ENCODE results near the gene ZNF215. TPM values are rescaled to one million over a fixed set of nuclear protein-coding genes. Genes with fewer than 3 reads are reported as not detected.

Gene ZNF215
- total RNA-seq, 2 donors from 2014 or later = 0.63 to 1.5 TPM

DNA sequence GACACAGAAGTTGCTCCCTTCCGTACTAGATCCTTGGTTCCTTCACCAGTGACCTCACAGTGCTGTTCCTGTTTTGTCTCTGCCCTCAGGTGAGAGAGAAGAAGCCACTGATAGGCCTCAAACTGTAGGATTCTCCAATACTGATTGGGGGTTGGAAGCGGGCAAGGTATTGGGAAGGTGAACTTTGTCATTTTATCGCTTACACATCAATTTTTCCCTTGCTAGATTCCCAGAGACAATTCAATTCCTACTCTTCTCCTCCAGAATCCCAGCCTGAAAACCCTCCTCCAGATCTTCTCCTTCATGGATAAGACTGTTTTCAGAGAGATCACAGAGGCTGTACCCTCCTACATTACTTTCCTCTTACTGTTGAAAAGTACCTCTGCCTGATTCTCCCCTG lies 14.8 kb upstream of the ZNF215 start:
- DNase-seq (ENCODE audit: low spot score) = no peak
- Histone ChIP-seq H3K27me3 (no peaks in the 10 kb centered on the region), H3K4me1 (no peaks in the 10 kb centered on the region), H3K9me3 (no peaks in the 10 kb centered on the region), H3K27ac (no peak overlapping the region), H3K4me3 (no peak overlapping the region), H3K36me3 (no peaks in the 10 kb centered on the region)
- TF ChIP-seq, protein P1, sequence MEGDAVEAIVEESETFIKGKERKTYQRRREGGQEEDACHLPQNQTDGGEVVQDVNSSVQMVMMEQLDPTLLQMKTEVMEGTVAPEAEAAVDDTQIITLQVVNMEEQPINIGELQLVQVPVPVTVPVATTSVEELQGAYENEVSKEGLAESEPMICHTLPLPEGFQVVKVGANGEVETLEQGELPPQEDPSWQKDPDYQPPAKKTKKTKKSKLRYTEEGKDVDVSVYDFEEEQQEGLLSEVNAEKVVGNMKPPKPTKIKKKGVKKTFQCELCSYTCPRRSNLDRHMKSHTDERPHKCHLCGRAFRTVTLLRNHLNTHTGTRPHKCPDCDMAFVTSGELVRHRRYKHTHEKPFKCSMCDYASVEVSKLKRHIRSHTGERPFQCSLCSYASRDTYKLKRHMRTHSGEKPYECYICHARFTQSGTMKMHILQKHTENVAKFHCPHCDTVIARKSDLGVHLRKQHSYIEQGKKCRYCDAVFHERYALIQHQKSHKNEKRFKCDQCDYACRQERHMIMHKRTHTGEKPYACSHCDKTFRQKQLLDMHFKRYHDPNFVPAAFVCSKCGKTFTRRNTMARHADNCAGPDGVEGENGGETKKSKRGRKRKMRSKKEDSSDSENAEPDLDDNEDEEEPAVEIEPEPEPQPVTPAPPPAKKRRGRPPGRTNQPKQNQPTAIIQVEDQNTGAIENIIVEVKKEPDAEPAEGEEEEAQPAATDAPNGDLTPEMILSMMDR (IDR thresholded peaks at IDR 0.05) = no peak

DNA sequence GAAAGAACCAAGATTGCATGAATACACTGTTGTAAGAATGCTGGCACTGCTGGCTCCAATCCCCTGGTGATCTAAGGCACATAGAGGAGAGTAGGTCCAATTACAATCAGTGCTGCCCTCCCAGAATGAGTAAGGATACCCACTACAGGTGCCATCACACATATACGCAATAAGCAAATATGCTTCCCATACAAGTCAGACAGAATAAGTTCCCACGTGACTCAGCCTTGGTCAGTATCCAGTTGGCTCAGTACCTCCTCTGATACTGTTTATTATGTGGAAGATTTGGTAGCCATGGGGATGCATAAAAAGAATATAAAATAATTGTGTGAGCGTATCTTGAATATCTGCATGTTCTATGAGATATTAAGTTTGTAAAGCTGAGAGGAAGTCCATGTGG lies 14.3 kb upstream of the ZNF215 start:
- Histone ChIP-seq H3K27ac (no peak overlapping the region), H3K4me3 (no peak overlapping the region), H3K36me3 (no peaks in the 10 kb centered on the region), H3K4me1 (no peaks in the 10 kb centered on the region), H3K27me3 (no peaks in the 10 kb centered on the region), H3K9me3 (no peaks in the 10 kb centered on the region)
- no peak for DNase-seq (ENCODE audit: low spot score)
- TF ChIP-seq, protein P1 (IDR thresholded peaks at IDR 0.05) = no peak

DNA sequence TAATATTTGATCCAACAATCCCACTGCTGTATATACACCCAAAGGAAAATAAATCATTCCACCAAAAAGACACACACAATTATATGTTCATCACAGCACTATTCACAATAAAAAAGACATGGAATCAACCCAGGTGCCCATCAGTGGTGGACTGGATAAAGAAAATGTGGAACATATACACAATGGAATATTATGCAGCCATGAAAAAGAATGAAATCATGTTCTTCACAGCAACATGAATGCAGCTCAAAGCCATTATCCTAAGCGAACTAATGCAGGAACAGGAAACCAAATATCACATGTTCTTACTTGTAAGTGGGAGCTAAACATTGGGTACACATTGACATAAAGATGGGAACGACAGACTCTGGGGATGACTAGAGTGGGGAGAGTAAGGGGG lies 6.5 kb upstream of the ZNF215 start:
- H3K4me1 ChIP-seq = no peaks in the 10 kb centered on the region
- peaks cover 0 to 3% of the 10 kb centered on the region in 2 donors for H3K27me3 ChIP-seq
- H3K4me3 ChIP-seq = no peak overlapping the region
- H3K27ac ChIP-seq = no peak overlapping the region
- TF ChIP-seq, protein P1 (IDR thresholded peaks at IDR 0.05) = no peak
- H3K36me3 ChIP-seq = no peaks in the 10 kb centered on the region
- DNase-seq (ENCODE audit: low spot score) = no peak
- no peaks in the 10 kb centered on the region for H3K9me3 ChIP-seq

DNA sequence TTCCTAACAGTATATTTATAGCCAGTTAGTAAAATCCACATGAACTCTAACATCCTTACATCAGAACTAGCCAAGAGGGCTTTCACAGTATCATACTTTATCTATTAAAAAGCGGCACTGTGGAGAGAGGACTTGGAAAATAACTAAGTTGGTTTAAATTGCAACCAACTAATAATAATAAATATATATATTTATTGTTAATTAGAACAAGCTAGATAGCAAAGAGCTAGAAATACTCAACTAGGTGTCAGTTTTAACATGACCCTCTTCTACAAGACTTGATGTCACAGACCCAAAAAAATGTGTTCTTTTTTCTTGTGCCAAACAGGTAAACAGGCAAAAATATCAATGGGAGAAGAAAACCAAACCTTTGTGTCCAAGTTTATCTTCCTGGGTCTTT lies 5.5 kb upstream of the ZNF215 start, which contains the start of gene OR2D3:
Gene OR2D3 (plus strand): TSS at position 301 of the 400 bp plus-strand sequence. CDS start 0 bp downstream, at position 301.
- H3K36me3 ChIP-seq = no peaks in the 10 kb centered on the region
- DNase-seq (ENCODE audit: low spot score) = no peak
- H3K27ac ChIP-seq = no peak within 1 kb of the TSS

DNA sequence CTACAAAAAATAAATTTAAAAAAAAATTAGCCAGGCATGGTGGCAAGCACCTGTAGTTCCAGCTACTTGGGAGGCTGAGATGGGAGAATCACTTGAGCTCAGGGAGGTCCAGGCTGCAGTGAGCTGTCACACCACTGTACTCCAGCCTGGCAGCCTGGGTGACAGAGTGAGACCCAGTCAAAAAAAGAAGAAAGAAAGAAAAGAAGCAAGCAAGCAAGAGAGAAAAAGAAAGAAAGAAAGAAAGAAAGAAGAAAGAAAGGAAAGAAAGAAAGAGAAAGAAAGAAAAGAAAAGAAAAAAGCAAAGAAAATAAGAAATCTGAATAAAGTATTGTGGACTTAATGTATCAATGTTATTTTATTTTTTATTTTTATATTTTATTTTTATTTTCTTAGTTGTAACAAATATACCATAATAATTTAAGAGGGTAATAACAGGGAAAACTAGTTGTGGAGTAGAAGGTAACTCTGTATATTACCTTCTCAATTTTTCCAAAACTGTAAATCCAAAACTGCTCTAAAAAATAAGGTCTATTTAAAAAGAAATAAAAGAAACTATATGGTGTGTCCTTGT lies 1.1 kb upstream of the ZNF215 start:
- no peak overlapping the region for H3K27ac ChIP-seq
- no peak overlapping the region for H3K4me3 ChIP-seq

More for the DNA sequence above, 5.5 kb upstream of the ZNF215 start, which contains the start of gene OR2D3:
- Histone ChIP-seq H3K9me3 (no peaks in the 10 kb centered on the region), H3K4me3 (no peak within 1 kb of the TSS), H3K27me3 (peaks cover 0 to 3% of the 10 kb centered on the region in 2 donors), H3K4me1 (no peaks in the 10 kb centered on the region)
- TF ChIP-seq, protein P1 (IDR thresholded peaks at IDR 0.05) = no peak

More for the DNA sequence above, 1.1 kb upstream of the ZNF215 start:
- Histone ChIP-seq H3K27me3 (peaks cover 0 to 3% of the 10 kb centered on the region in 2 donors), H3K4me1 (peaks cover 0 to 12% of the 10 kb centered on the region in 2 donors), H3K36me3 (no peaks in the 10 kb centered on the region), H3K9me3 (no peaks in the 10 kb centered on the region)
- TF ChIP-seq, protein P1 (IDR thresholded peaks at IDR 0.05) = no peak
- no peak for DNase-seq (ENCODE audit: low spot score)
